ENCODE results near the gene UNC5A.

UNC5A gene

DNA sequence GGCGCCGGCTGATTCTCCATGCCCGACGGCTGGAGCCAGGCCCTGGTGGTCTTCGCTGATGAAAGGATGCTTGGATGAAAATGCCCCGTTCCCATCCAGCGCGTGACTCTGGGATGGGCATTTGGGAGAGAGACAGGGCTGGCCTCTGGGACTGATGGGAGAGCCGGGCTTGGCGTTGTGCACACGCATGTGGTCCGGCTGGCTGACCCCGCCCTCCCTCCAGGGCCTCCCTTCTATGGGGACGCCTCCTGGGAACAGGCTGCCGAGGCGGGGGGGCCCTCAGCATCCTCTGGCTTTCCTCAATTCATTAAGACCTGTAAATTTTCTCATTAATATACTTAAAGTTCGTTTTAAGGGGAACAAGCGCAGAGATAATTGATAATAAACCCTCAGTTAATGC is 36.8 kb downstream of the UNC5A start:
- DNase-seq: no peak

DNA sequence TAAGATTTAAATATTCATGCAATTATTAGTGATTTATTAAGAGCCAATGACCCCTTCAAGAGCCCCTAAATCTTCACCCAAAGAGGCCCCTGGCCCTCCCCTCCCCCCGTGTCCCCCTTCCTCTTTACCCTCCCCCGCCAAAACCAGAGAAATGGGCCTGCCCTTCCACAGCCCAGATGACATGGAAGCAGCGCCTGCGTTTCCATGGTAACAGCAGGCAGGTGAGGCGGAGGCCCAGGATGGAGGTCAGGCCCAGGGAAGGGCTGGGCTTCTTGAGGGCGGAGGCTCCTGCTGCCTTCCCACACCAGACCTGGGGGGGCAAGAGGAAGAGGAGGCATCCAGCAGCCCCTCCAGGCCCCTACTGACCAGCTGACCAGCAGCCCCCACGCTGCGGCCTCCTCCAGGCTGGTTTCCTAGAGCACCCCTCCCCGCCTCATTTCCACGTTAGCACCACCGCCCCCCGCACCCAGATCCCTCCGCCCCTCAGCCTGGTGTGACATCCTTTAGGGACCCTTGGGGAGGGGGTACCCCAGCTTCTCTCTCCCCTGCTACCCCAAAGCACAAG is 37.4 kb downstream of the UNC5A start:
- no peak for DNase-seq

DNA sequence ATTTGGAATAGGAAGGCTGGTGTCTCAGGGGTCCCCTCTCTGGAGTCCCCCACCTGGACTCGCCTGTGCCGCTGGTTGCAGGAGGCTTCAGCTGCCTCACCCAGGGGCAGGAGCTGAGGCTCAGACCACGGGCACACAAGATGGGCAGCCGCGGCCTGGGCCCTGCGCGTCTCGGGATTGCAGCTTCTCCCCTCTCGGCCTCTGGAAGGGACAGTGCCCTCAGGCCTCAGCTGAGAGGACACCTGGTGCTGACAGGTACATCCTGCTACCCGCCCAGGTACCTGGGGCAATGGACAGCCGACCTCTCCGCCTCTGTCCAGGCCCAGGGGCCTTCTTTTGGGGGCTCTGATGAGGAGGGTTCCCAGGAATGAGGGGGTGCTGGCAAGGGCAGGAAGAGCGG is 38.3 kb downstream of the UNC5A start:
- DNase-seq: no peak

DNA sequence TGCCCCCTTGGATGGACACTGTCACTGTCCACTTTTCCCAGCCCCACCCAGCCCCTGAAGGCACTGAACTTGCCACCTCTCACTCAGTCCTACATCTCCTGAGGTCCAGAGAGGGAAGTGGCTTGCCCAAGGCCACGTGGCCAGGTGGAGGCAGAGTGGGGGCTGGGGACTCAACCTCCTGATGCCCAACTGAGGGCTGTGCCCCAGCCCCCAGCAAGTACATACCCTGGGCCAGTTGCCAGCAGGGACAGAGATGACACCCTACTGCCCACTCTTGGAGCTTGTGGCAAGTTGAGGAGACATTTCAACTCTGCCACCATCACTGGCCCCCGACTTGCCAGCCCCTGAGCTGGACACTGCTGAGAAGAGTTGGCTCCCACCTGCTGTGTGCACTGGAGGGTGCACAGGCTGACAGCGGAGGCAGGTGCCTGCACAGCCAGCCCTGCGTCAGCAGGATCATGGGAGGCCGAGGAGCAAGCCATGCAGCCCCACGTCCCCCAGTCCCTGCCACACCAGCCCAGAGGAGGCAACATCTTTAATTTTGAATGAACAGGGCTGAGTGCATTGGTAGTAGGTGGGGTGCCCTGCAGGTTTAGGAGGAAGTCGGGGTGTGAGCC is 39.4 kb downstream of the UNC5A start:
- DNase-seq: no peak

DNA sequence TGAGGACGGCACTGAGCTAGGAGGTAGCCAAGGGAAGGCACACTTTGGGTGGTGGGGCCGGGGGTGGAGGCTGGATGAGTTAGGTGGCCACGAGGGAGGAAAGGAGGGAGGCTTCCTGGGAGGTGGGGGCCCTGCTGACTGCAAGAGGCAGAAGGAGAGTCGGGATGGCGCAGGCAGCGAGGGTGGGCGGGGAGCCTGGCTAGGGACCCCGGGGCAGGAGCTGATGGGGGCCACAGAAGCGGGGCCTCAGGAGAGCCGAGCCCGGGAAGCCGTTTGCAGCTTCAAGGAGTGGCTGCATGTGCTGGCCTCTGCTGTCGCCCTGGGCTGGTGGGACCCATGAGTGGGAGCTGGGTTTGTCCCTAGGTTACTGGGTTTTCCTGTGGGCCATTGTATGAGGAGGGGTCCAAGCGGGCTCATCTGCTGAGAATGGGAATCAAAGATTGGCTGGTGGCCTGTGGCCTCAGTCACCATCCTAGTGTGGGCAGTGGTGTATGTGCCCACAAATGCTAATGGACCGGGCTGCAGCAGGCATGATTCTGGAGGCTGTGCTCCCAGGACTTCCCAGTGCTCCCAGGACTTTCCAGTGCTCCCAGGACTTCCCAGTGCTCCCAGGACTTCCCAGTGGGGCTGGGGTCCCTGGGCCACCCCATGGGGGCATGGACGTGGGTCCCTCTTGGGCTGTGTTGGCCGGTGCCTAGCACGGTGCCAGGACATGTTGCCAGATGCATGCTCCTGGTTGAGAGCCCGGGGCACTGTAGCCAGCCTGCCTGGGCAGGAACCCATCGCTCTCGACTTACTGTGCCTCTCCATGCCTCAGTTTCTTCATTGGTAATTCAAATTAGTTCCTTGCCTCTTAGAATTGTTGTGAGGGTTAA is 40.2 kb downstream of the UNC5A start:
- DNase-seq: no peak

DNA sequence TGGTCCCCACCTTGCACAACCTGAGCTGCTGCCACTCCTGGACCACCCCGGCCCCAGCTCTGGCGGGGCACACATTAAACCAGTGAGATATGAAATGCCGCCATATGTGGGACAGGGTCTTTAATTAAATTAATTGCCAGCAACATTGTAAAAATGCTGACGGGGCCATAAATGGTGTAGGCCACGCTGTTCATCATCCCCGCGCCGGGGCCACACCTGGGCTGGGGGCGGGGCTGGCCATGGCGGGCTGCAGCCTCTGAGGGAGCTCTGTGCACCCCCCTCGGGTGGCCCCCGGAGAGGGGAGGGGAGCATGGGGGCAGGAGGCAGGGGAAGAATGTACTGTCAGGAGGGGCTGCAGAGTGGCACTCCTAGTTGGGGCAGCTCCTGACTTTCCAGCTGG is 41.0 kb downstream of the UNC5A start:
- DNase-seq: no peak

DNA sequence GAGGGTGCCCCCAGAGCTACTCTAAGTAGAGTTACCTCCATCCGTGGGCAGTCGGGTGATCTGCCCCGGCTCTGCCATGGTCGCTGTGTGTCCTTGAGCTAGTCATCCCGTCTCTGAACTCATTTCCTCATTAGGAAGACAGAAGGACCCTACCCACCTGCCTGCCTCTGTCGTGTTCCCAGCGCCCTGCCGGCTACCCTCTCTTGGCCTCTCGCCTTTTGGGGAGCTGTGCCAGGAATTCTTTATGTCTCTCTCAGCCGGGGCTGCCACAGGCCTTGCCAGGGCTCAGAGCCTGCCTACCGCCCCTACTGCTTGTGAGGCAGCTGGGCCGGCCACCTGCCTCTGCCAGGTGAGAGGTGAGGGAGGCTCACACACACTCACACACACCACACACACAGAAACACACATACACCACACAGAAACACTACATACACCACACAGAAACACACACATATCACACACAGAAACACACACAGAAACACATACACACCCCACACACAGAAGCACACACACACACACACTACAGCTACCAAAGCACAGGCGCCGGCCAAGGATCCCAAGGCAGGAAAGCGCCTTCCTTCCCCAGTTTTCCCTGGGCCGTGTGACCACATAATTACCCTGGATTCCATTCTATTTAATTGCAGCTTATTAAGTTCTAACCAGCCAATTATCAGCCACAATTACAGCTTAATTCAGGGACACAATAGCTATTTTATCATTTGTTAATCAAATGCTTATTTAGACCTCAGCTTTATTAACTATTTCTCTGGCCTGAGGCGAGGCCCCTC is 41.7 kb downstream of the UNC5A start:
- no peak for DNase-seq

DNA sequence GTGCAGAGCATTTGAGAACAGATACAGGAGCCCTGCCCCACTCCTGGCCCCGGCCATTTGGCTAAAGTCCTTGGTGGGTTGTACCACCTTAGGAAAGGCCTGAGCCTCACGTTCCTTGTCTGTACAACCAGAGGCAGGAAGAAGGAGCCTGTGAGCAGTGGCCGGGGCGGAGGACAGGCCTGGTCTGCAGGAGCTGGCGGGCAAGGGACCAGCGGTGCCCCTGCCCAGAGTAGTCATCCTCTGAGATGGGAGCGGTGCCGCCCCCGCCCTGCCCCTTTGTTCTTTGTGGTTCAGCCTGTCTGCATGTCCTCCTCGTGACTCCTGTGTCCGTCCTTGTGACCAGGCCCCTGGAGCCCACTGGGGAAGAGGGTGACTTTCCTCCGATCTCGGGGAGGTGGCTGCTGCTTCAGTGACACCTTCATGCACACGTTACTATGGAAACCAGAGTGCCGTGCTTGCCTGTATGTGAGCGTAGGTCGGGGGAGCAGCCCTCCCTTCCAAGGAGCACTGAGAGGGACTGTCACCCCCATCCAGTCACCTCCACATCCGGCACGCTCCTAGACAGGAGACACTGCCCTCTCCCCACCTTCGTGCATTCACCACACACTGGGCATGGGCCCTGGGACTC is 42.9 kb downstream of the UNC5A start:
- no peak for DNase-seq

DNA sequence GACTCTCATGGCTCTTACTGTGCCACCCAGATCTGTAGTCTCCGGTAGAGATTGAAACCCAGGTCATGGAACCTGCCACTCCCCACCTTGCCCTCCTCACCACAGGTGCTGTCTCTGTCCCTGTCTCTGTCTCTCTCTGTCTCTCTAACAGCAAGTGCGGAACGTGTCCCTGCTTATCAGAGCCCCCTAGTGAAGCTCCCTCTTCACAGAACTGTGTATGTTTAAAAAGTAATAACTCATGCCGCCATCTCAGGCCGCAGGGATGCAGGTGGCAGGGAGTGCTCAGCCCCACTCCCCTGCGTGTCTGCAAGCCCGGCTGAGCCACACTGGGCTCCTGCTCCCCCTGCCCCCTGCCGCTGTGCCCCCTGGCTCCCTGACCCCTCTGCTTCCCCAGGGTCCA is 43.8 kb downstream of the UNC5A start:
- no peak for DNase-seq

DNA sequence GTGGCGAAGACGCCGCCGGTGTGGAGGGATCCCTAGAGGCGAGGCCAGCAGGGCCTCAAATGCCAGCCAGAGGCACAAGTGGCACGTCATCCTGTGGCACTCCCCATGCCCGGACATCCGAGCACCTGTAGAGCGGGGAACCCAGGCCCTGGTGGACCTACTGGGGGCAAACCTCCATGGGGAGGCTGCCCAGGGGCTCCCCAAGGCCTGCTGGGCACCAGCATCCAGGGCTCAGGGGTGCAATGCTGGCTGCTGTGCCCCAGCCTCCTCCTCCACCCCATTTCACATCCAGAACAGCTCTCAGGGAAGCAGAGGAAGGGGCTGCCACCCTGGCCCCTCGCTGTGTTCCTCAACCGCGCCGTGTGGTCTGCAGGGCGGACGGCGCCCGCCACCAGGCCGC is 45.2 kb downstream of the UNC5A start:
- DNase-seq: no peak

DNA sequence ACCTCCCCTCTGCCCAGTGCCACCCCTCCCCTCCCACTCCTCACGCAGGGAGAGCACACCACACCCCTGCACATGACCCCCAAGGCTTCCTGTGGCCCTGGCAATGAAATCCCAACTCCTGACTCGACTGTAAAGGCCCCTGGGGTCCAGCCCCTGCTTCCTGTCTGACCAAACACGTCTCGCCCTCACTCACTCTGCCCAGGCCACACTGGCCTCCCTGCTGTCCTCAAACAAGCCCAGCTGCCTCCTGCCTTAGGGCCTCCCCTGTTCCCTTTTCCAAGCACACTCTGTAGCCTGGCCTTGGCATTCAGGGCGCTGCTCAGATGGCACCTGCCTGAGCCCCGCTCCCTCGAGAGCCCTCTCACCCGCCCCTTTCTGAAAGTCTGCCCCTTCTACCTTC is 46.4 kb downstream of the UNC5A start:
- DNase-seq: no peak

DNA sequence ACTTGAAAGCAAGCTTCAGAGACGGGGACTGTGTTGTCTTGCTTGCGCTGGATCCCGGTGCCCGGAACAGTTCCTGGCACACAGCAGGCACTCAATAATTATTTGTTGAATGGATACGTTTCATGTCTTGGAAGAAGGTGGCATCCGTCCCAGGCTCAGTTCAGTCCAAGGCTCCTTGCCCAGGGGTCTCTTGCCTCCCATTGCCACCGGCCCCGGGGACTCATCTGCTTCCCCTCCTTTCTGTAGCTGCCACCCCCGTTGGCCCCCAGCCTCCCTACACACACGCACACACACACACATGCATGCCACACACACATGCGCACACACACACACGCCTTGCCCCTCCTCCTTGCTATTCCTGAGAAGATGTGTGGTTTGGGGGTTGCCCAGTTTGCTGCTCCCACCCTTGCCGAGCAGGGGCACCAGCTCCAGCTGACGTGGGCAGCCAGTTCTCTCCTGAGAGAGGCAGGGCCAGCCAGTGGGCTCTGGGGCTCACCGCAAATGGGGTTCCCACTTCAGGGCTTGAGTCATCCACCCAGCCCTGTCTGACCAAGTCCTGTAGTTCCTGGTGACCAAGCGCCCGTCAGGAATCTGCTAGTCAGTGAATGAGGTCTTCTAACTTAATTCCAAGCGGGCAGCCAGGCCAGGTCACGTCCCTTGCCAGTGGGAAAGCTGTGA is 47.0 kb downstream of the UNC5A start:
- no peak for DNase-seq

DNA sequence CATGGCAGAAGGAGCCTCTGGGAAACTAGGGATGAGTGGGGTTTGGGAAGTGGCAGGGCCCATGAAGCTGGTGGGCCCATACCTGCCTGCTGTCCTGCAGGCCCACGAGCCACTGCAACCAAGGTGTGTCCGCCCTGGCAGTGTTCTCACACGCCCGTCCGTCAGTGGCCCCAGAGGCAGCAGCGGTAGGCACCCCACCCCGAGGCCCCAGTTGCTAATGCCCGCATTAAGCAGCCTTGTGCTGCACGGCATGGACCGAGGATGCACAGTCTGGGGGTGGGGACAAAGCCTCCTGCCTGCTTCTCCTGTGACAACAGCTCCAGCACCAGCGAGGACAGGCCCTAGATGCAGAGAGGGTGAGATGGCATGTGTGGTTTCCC is 47.5 kb downstream of the UNC5A start:
- no peak for DNase-seq

DNA sequence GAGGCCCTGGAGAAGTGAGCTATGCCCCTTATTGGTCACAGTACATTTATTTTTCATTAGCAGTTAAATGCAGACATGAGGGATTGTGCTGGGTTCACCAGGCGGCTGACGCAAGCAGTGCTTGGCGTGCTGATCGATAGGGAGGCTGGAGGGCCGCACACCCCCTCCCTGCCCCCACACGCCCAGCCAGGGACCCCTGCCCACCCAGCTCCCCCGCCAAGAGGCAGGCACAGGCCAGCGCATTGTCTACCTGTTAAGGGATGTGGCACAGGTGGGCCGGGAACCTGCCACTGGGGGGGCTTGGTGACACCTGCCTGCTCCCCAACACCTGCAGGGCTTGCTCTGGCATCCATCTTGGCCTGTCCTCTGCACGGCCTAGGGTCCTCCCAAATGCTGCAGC is 49.6 kb downstream of the UNC5A start:
- no peak for DNase-seq

DNA sequence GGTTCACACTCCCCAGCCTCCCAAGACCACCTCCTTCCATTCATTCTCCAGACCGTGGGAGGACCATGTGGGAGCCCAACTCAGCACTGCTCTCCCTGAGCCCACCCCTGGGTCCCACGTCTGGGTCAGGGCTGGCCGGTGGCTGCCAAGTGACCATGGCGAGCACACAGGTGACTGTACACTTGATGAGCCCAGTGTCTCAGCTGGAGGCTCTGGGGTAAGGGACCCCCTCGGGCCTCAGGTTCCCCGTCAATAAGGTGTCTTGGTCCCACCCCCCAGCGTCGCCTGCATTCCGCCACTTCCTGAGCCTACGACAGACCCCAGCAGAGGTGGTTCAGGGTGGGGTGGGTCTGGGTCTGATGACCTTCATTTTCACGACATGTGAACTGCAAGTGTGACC is 50.0 kb downstream of the UNC5A start:
- DNase-seq: no peak

DNA sequence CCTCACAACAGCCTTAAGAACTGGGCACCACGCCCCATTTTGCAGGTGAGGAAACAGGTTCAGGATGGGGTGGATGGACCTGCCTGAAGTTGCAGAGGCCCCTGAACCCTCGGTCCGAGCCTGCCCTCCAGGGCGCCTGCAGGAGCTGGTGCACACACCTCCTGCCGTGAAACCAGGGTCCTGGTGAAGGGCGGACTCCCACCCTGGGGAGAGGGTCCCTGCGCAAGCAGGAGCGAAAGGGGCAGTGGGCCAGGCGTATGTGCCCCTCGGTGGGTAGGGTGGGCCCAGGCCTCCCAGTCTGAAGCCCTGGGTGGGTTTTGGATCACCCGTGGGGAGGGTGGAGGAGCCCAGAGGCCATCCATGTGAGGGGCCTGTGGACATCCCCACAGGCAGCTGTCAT is 50.9 kb downstream of the UNC5A start:
- no peak for DNase-seq

DNA sequence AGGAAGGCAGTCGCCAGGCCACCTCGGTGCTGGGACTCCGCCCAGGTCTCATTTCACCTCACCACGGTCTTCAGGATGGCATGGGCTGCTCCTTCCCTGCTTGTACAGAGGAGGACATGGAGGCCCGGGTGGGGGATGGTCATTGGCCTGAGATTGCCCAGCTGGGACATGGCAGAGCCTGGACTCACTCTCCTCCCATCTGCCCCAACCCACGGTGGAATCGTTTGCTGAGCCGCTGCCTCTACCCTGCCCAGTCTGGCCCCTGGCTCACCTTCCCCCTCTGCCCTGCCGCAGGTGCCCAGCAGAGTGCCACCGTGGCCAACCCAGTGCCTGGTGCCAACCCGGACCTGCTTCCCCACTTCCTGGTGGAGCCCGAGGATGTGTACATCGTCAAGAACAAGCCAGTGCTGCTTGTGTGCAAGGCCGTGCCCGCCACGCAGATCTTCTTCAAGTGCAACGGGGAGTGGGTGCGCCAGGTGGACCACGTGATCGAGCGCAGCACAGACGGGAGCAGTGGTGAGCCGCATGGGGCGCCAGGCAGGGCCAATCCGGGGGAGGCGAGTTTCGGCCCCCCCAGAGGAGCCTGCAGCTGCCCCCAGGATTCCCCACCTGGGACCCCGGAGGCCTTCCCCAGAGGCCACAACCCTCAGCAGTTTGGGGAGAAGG is 52.1 kb downstream of the UNC5A start:
- DNase-seq: no peak

DNA sequence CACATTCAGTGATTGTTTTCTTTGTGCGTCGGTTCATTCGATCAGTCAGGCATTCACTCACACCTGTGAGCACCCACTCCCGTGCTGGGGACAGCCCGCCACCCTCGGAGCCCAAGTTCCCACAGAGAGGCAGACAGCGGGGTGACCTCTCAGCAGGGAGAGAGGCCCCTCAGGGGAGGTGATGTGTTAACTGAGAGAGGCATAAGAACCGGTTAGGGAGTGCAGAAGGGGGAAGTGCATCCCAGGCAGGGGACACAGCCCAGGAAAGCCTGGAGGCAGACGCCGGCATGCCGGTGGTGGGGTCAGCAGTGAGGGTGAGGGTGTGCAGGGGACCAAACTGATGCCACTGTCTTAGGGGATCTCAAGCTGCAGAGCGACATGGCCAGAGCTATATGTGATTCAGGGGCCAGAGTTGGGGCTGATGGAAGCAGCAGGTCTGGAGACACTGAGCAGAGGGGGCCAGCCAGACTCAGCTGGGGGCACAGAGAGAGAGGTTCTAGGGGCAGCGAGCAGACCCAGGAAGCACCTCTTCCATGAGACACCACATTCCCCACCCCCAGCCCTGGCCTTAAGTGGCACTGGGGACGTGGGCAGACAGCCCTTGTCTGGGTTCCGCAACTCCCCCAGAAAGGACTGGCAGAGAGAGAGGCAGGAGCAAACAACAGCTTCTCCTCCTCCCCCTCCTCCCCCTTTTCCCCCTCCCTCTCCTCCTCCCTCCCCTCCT is 52.8 kb downstream of the UNC5A start:
- DNase-seq: no peak

DNA sequence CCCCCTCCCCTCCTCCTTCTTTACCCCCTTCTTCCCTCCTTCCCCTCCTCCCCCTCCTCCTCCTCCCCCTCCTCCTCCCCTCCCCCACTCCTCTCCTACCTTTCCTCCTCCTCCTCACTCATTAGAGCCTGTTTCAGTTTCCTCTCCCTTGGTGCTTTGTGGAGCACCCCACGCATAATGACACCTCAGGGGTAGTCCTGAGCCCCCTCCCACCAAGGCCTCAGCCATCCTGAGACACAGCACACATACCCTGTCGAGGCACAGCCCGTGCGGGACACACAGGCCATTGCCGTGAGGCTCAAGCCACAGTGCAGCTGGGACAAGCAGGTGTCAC is 53.4 kb downstream of the UNC5A start:
- DNase-seq: no peak

DNA sequence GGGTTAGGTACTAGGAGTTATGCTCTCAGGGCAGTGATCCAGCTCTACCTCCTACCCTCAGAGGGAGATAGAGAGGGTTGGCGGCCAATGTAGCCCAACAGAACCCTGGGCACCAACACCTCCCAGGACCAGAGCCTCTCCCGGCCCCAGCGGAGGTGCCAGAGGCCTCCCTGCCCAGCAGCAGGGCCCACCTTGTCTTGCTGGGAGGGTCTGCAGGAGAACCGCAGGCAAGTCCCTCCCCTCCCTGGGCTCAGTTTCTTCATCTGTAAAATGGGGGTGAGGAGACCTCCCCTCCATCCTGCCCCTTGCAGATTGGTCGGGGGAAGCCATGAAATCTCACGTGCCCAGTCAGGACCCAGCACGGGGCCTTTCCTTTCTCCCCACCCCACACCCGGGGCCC is 54.4 kb downstream of the UNC5A start:
- no peak for DNase-seq

DNA sequence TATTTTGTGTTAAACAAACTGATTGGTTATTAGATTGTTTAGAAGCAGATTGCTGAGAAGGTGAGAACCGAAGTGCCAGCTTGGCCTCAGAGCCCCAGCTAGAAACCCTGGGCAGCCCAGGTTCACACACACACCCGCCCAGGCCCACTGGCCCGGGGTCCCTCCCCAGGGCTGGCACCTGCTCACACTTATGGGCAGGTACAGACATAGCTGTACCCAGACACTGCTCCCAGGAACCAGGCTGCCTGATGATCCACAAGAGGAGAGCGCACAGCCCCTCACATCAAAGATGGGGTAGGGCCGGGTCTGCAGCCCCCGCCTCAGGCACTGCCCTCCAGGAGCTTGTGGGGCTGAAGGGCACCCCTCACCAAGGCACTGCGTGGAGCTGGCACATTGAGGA is 55.6 kb downstream of the UNC5A start:
- no peak for DNase-seq

All from activated CD8-positive, alpha-beta memory T cell treated with anti-CD3 and anti-CD28 coated beads, Interleukin-2, amount 50 U/mL, for 48 hours (primary cell).